Stimulated activated CD4-positive, alpha-beta T cell treated with anti-CD3 and anti-CD28 coated beads, Interleukin-2, amount 100 ng/mL, for 4 hours (primary cell): Measurements from ENCODE around the gene MARK3.

Experiments
- DNase-seq: peaks from one replicate; pipeline ENCODE4 v3.0.0-alpha.2; 2020; ENCODE audit warnings: low read depth

MARK3 gene

DNA sequence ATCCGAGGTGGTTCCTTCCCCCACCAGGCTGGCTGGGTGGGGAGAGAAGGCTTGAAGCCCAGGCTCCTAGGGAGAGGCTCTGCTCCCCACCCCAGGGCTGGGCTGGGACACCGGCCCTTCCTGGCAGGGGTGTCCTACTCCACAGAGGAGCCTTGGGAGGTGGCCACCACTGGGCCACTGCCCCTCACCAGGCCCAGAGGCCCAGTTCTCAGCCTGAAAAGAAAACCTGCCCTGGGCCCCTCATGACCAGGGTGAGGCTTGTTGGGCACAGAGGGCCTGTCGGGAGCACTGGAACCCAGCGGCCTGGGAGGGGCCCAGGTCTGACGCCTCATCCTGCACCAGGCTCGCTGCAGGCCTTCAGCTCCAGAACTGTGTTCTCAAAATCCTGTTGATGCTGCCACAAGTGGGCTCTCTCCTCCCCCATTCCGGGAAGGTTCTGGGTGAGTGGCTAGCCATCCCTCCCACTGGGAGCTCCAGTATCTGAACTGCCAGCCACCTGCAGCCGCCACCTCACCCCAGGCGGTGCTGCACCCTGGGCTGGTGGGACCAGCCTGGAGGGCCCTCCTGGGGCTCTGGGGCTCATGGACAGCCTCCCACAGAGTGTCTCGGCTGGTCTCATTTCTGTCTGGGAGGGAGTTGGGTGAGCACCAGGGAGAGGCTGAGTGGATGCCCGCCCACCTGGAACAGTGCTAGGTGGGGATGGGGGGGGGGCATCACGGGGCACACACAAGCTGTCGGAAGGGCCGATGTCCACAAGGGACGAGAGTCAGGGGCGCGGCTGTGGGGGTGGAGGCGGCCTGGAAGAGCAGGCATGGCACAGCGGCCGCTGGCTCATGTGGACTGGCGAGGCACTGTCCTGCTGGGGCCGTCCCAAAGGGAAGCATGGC lies 165.5 kb downstream of the MARK3 start:
- no peak for DNase-seq

- DNase-seq = no peak
These were observed 166.1 kb downstream of the MARK3 start for GRCh38 chr14:103551338-103551762.

DNA sequence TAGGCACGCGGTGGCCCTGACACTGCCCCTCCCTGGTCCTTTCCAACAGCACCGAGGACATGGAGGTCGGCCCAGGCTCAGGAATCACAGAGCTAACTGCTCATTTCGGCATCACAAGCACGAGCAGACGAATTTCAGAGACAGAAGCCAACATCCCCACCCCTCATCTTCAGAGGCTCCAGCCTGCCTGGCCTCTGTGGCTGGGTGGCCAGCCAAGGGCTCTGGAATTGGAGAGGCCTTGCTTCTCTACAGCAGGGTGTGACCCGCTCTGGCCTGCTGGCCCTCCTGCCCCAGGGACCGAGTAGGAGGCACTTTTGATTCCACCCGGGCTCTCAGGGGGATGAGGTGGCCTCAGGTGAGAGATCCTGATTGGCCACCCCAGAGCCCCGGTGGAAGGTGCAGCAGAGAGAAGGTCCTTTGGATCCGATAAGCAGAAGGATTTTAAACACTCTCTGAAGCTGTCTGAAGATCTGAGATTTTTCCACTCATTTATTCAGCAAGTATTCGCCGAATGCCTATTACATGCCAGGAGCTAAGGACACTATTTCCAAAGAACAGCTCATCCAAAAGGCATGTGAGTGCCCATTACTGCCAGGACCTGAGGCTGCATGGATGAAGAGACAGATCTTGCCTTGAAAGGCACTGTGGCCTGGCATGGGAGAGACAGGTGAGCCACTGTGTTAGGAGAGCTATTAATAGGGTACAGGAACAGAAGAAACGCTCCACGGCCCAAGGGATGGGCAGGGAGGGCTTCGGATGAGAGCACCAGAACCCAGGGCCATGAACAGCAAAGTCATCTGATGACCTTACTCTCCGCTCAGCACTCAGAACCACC lies 167.0 kb downstream of the MARK3 start:
- DNase-seq = no peak

- DNase-seq = no peak
These were observed 167.6 kb downstream of the MARK3 start for GRCh38 chr14:103552846-103553210.
